ENCODE results near the gene GREB1. TPM values are rescaled to one million over a fixed set of nuclear protein-coding genes. Genes with fewer than 3 reads are reported as not detected.

GREB1 gene
- total RNA-seq, 4 donors from 2014 or later = 3.4 to 8.4 (median 4.7) TPM

DNA sequence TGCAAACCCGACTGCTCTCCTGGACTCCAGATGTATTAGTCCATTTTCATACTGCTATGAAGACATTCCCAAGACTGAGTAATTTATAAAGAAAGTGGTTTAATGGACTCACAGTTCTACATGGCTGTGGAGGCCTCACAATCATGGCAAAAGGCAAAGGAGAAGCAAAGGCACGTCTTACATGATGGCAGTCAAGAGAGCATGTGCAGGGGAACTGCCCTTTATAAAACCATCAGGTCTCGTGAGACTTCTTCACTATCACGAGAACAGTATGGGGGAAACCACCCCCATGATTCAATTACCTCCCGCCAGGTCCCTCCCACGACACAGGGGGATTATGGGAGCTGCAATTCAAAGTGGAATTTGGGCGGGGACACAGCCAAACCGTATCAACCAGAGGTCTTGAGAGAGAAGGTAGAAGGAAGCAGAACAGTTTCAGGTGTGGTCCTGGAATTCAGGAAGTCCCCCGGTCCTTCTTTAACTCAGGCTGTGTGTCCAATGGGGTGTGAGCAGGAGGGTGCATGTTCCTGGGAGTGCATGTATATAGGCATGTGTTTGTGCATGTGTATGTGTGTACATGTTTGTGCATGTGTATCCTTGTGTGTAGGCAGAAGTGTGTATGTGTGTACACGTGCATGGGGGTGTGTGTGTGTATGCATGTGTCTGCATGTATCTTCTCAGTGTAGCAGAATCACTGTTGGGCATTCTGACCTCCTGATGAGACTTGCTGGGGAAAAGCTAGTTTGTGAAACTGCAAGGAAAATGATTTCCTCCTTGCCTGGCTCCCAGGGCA is 46.2 kb downstream of the GREB1 start:
- TF ChIP-seq CTCF (IDR thresholded peaks at IDR 0.05; ENCODE audit: low read depth) = no peak

- no peak for TF ChIP-seq CTCF (IDR thresholded peaks at IDR 0.05; ENCODE audit: low read depth)
These were observed 46.9 kb downstream of the GREB1 start for GRCh38 chr2:11580697-11581096.

DNA sequence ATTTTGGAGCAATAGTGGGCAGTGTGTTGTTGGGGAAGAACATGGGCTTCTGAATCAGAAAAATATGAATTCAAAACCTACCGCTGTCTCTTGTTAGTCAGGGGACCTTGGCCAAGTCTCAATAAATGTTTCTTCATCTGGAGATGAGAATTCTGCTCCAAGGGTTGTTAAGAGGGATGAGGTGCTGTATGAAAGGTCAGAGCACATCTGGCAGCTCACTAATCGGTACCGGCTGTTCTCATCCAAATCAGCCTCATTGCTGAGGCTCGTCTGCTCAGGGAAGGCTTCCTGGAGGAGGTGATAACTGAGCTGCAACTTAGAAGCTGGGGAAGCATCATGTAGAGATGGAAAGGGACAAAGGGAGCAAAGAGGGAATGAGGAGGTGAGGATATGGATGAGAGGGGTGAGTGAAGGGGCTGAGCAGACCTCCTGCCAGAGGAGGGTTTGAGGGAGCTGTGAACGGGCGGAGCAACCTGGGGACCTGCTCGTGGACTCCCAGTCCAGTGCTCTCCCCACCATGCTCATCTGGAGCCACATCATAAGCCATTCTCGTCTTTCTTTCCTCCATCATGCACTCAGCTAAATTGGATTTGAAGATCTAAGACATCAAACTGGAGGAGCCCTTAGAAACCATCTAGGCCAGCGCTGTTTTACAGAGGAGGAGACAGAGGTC is 47.4 kb downstream of the GREB1 start:
- TF ChIP-seq CTCF (IDR thresholded peaks at IDR 0.05; ENCODE audit: low read depth) = no peak

DNA sequence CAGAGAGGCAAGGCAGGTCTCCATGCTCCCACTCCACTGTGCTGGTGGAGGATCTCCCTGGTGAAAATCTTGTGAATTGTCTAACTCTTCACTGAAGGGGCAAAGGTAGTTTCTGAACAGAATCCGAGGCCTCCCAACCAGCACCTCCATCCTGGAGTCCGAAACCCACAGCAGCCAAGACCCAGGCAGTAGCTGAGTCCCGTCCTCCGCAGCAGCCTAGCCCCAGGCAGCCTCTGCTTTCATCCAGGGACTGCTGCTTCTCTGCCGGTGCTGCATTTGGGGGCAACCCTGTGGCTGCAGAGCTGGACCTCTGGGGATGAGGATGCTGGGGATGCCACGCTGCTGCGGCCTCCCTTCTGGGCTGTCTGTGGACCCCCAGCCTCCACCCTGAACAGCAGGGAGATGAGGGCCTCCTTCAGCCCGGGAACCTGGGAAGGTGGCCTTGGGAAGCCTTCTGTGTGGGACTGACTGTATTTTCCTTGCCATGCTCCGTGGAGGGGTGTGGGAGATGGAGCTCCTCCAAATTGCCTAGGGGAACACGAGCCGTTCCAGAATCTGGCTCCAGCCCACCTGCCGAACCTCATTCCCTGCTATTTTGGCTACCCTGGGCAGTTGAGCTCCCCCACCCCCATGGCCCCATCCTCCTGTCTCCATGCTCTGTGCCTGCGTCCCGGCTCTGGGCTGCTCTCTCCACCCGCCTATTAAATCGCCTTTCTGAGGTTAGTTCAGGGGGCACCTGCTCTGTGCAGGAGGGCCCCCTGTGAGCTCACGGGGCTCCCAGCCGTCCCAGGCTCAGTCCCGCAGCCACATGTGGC is 48.2 kb downstream of the GREB1 start:
- TF ChIP-seq CTCF (IDR thresholded peaks at IDR 0.05; ENCODE audit: low read depth) = no peak

DNA sequence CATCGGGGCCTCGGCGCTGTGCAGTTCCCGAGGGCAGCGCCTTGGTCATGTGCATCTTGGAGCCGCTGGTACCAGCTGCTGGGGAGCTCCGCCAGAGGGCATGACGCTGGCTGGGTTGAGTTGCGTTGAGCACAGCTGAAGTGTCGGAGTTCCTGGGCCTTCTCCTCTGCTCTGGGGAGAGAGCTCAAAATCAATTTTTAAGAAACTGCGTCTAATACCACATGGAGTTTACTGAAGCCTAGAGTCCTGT is 48.7 kb downstream of the GREB1 start:
- TF ChIP-seq CTCF (IDR thresholded peaks at IDR 0.05; ENCODE audit: low read depth) = no peak

DNA sequence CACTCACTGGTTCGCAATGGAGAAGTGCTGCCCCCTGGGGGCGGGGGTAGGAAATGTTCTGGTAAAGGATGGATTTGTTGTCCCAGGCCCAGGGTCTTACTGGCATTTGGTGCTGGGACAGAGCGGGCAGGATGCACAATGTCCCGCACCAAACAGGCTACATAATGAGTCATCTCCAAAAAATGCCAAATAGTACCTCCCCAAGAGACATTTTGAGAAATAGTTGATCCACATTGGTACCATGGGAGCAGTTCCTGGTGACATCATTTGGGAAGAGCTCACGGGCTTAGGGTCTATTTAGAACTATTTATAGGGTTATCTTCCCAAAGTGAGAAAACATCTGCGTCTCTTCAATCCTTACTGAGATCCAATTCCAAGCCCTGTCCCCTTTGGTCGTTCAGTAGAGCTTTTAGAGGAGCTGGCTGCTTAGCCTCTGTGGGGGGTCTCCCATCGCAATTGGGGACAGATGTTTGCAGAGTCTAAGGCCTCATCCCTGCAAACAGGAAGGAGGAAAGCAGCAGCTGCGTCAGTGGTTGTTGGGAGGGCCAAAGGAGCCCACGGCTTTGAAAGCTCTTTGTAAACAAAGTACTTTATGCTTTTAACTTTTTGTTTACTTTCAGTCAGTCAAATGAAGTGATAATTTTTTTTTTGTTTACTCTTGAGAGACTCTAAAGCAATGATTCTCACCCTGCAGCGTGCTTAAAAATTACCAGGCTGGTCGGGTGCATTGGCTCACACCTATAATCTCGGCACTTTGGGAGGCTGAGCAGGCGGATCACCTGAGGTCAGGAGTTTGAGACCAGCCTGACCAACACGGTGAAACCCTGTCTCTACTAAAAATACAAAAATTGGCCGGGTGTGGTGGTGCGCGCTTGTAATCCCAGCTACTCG is 49.3 kb downstream of the GREB1 start:
- TF ChIP-seq CTCF (IDR thresholded peaks at IDR 0.05; ENCODE audit: low read depth) = no peak
